SU-DHL-6 (cell line): Measurements from ENCODE around the gene HNRNPL.

Experiments
- H2AFZ ChIP-seq: fragments of 200-600 bp; sonication (generic); 2 replicates; pipeline ENCODE4 v1.6.1; 2014; ENCODE audit warnings: low read depth, mild to moderate bottlenecking, moderate library complexity, mixed read lengths, antibody characterized with exemption, low read length; ENCODE audit not compliant: severe bottlenecking
- H3F3A ChIP-seq: fragments of 200-600 bp; shearing (Covaris generic); 2 replicates; pipeline ENCODE4 v1.6.0; 2016; ENCODE audit warnings: antibody characterized with exemption, mild to moderate bottlenecking; ENCODE audit not compliant: insufficient read depth
- H3K27ac ChIP-seq: fragments of 200-600 bp; sonication (generic); 2 replicates; pipeline ENCODE4 v1.5.1; 2016; ENCODE audit warnings: low read depth, mild to moderate bottlenecking, low read length, moderate library complexity, mixed read lengths
- H3K27me3 ChIP-seq: fragments of 200-600 bp; sonication (generic), shearing (Covaris generic); 2 replicates; pipeline ENCODE4 v1.6.0; 2014; ENCODE audit warnings: mild to moderate bottlenecking, low read length
- H3K36me3 ChIP-seq: fragments of 200-600 bp; sonication (generic); 2 replicates; pipeline ENCODE4 v1.6.1; 2014; ENCODE audit warnings: mild to moderate bottlenecking, low read length, mixed read lengths
- H3K4me2 ChIP-seq: fragments of 300-600, 200-600 bp; shearing (Covaris generic), sonication (generic); 2 replicates; pipeline ENCODE4 v1.6.0; 2014; ENCODE audit warnings: low read length, low read depth, mild to moderate bottlenecking; ENCODE audit not compliant: poor library complexity, severe bottlenecking
- H3K4me3 ChIP-seq: fragments of 200-600 bp; sonication (generic); 2 replicates; pipeline ENCODE4 v1.5.1; 2014; ENCODE audit warnings: antibody characterized with exemption, low read length, mild to moderate bottlenecking, mixed read lengths; ENCODE audit not compliant: insufficient read depth, poor library complexity, severe bottlenecking
- H3K79me2 ChIP-seq: fragments of 200-600 bp; sonication (generic); 2 replicates; pipeline ENCODE4 v1.6.1; 2014; ENCODE audit warnings: mild to moderate bottlenecking, low read length, moderate library complexity; ENCODE audit not compliant: insufficient read depth
- H3K9ac ChIP-seq: fragments of 200-600 bp; sonication (generic); 2 replicates; pipeline ENCODE4 v1.7.0; 2014; ENCODE audit warnings: mild to moderate bottlenecking, low read length
- H3K9me2 ChIP-seq: fragments of 200-600 bp; sonication (generic); replicated peaks from 2 replicates; pipeline ENCODE4 v1.6.1; 2014; ENCODE audit warnings: low read length; ENCODE audit not compliant: insufficient read depth
- H3K9me3 ChIP-seq: fragments of 200-600 bp; sonication (generic); 2 replicates; pipeline ENCODE4 v1.6.1; 2014; ENCODE audit warnings: low read length, mixed read lengths; ENCODE audit not compliant: insufficient read depth
- H4K20me1 ChIP-seq: fragments of 200-600 bp; sonication (generic); 2 replicates; pipeline ENCODE4 v1.6.1; 2014; ENCODE audit warnings: low read depth, mild to moderate bottlenecking, antibody characterized with exemption, low read length, moderate library complexity, mixed read lengths
- EZH2phosphoT487 ChIP-seq: fragments of 200-600 bp; sonication (generic), shearing (Covaris generic); conservative IDR thresholded peaks from 2 replicates; pipeline ENCODE4 v1.6.1; 2018; ENCODE audit warnings: mild to moderate bottlenecking, antibody characterized with exemption, low read length, moderate library complexity, mixed read lengths
- TF ChIP-seq, protein P1 (sequence below): fragments of 200-600 bp; sonication (generic); IDR thresholded peaks from one replicate; pipeline ENCODE4 v1.5.1; 2017; ENCODE audit warnings: antibody characterized with exemption, mild to moderate bottlenecking, low read length, moderate library complexity; ENCODE audit not compliant: insufficient read depth, poor library complexity, severe bottlenecking

HNRNPL gene

DNA sequence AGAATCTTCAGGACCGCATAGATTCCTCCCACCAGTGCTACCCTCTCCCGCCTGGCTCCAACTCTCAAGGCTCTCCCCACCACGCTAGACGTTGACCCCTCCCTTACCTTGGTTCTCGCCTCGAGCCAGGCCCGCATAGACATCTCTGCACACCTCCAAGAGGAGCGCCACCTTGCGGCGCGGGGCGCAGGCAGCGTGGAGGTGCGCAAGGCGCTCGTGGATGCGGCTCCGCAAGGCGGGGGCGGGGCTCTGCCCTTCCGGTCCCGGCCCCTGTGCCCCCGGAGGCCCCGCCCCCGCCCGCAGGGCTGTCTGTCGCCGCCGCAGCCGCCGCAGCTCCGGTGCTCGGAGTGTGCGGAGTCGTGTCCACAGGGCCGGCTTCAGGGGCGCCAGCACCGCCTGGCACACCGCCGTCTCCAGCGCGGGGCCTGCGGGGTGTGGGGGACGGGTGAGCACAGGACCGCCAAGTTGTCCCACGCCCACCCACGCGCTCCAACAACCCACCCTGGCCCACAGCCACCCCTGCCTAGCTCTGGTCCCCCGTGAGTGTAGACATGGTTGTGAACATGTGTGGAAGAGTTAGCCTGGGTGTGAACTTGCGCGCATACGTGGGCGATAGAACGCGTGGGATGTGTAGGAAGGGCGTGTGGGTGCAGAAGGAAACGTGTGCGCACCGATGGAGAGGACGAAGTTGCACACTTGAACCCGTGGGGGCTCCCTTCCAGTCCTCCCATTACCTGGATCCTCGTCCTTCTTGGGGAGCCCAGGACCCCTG is 20.2 kb upstream of the HNRNPL start:
- H3F3A ChIP-seq = peaks cover 39% of the 10 kb centered on the region
- peak overlapping the region; percentile 15 for H2AFZ ChIP-seq
- H3K9me2 ChIP-seq = no peaks in the 10 kb centered on the region
- no peaks in the 10 kb centered on the region for H4K20me1 ChIP-seq
- H3K4me2 ChIP-seq = peak overlapping the region; percentile 74
- H3K36me3 ChIP-seq = no peaks in the 10 kb centered on the region
- peak overlapping the region; percentile 71 for H3K9ac ChIP-seq
- H3K27me3 ChIP-seq = no peaks in the 10 kb centered on the region
- no peak for TF ChIP-seq EZH2phosphoT487
- TF ChIP-seq, protein P1, sequence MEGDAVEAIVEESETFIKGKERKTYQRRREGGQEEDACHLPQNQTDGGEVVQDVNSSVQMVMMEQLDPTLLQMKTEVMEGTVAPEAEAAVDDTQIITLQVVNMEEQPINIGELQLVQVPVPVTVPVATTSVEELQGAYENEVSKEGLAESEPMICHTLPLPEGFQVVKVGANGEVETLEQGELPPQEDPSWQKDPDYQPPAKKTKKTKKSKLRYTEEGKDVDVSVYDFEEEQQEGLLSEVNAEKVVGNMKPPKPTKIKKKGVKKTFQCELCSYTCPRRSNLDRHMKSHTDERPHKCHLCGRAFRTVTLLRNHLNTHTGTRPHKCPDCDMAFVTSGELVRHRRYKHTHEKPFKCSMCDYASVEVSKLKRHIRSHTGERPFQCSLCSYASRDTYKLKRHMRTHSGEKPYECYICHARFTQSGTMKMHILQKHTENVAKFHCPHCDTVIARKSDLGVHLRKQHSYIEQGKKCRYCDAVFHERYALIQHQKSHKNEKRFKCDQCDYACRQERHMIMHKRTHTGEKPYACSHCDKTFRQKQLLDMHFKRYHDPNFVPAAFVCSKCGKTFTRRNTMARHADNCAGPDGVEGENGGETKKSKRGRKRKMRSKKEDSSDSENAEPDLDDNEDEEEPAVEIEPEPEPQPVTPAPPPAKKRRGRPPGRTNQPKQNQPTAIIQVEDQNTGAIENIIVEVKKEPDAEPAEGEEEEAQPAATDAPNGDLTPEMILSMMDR = peak; percentile 91
- peak overlapping the region; percentile 82 for H3K27ac ChIP-seq
- H3K79me2 ChIP-seq = peaks cover 5% of the 10 kb centered on the region; the same call in 1 of the 2 replicates
- peak overlapping the region; percentile 51 for H3K4me3 ChIP-seq
- H3K9me3 ChIP-seq = no peaks in the 10 kb centered on the region

DNA sequence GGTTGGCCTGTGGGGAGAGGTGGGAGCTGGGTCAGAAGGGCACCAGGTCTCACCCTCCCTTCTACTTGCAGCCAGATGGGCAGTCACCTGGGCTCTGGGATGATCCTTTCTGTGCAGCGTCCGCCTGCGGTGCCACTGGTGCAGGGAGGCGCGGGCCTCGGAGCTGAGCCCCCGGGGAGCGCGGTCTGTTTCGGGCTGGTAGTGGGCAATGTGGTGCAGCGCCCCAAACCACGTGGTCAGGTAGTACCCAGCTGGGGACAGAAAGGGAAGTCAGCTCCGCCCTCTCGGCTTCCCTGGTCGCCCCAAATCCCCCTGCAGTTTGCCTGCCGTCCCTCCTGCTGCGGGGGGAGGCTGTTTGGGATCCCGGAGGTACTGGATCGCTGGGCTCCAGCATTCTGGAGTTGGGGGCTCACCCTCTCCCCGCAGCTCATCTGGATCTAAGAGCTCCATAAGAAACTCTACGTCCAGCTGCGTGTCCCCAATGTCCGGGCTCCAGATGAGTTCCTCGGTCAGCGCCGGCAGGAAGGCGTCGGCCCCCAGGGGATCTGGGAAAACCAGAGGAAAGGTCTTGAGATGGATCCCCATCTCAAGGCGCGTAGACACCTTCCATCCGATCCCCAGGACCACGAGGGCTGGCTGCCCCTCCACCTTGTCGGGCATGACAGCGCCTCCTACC is 19.5 kb upstream of the HNRNPL start:
- Histone ChIP-seq H3K9me2 (no peaks in the 10 kb centered on the region), H3K9me3 (no peaks in the 10 kb centered on the region), H3K27ac (peak overlapping the region; percentile 82), H3F3A (peaks cover 46% of the 10 kb centered on the region), H4K20me1 (no peaks in the 10 kb centered on the region), H3K9ac (peak overlapping the region; percentile 71), H3K79me2 (peaks cover 5% of the 10 kb centered on the region; the same call in 1 of the 2 replicates), H3K4me3 (peak overlapping the region; percentile 51), H3K4me2 (peak overlapping the region; percentile 74), H3K27me3 (no peaks in the 10 kb centered on the region), H3K36me3 (no peaks in the 10 kb centered on the region), H2AFZ (peak overlapping the region; percentile 15)
- TF ChIP-seq, protein P1 = no peak
- no peak for TF ChIP-seq EZH2phosphoT487

DNA sequence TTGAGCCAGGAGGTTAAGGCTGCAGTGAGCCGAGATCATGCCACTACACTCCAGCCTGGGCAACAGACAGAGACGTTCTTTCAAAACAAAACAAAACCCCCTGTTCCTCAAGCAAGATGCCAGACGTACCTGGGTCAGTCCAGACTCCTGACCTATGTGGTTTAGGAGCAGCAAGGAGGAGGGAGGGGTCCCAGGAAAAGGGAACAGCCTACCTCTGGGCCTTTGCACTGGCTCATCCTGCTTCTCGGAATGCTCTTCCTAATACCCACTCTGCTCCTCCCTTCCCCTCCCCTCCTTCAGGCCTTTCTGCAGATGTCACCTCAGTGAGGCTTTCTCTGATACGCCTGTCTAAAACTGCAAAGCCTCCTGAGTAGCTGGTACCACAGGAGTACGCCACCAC is 18.8 kb upstream of the HNRNPL start:
- Histone ChIP-seq H4K20me1 (no peaks in the 10 kb centered on the region), H3K36me3 (no peaks in the 10 kb centered on the region), H3K27ac (peak overlapping the region; percentile 82), H3K9me3 (no peaks in the 10 kb centered on the region), H3K9me2 (no peaks in the 10 kb centered on the region), H3K4me3 (peak overlapping the region; percentile 51), H3F3A (peaks cover 52% of the 10 kb centered on the region), H3K27me3 (no peaks in the 10 kb centered on the region), H3K79me2 (peaks cover 5% of the 10 kb centered on the region; the same call in 1 of the 2 replicates), H3K4me2 (peak overlapping the region; percentile 74), H3K9ac (peak overlapping the region; percentile 71), H2AFZ (no peak overlapping the region)
- TF ChIP-seq, protein P1 = no peak
- no peak for TF ChIP-seq EZH2phosphoT487
